RPMI8226 (cell line): ENCODE measurements around the gene SLC39A9.
A peak's percentile ranks its signal among the peaks of the same experiment; 100 is the strongest.

Experiments
- DNase-seq: peaks from one replicate; pipeline ENCODE4 v3.0.0-alpha.2; 2015

Gene SLC39A9

GRCh38 chr14:69398053-69398817 lies at the start of gene SLC39A9, which contains the start of gene ERH:
SLC39A9 (plus strand) TSS chr14:69398692; CDS start chr14:69399370, 678 bp downstream.
ERH (minus strand) TSS chr14:69398299; CDS start chr14:69398233, 66 bp downstream.
- DNase-seq: peak; percentile 94

- DNase-seq: no peak
Observed at GRCh38 chr14:69349091-69349777, 49.3 kb upstream of the SLC39A9 start.

GRCh38 chr14:69350892-69351291 lies 47.6 kb upstream of the SLC39A9 start:
- no peak for DNase-seq

- DNase-seq: no peak
Observed at GRCh38 chr14:69351385-69351784, 47.1 kb upstream of the SLC39A9 start.

GRCh38 chr14:69351911-69352310 lies 46.6 kb upstream of the SLC39A9 start:
- no peak for DNase-seq

- DNase-seq: no peak
Observed at GRCh38 chr14:69353168-69353567, 45.3 kb upstream of the SLC39A9 start.

GRCh38 chr14:69354383-69355153 lies 43.9 kb upstream of the SLC39A9 start:
- peak; percentile 91 for DNase-seq

- no peak for DNase-seq
Observed at GRCh38 chr14:69355154-69355597, 43.3 kb upstream of the SLC39A9 start.

GRCh38 chr14:69355607-69356281 lies 42.7 kb upstream of the SLC39A9 start:
- no peak for DNase-seq

- DNase-seq: no peak
Observed at GRCh38 chr14:69356903-69357543, 41.5 kb upstream of the SLC39A9 start.

GRCh38 chr14:69357544-69358200 lies 40.8 kb upstream of the SLC39A9 start:
- no peak for DNase-seq

GRCh38 chr14:69358233-69358963 lies 40.1 kb upstream of the SLC39A9 start:
- DNase-seq: peak; percentile 70

GRCh38 chr14:69358966-69359365 lies 39.5 kb upstream of the SLC39A9 start:
- DNase-seq: no peak

- no peak for DNase-seq
Observed at GRCh38 chr14:69360438-69361108, 37.9 kb upstream of the SLC39A9 start.

- no peak for DNase-seq
Observed at GRCh38 chr14:69363055-69363454, 35.4 kb upstream of the SLC39A9 start.

GRCh38 chr14:69363964-69364363 lies 34.5 kb upstream of the SLC39A9 start:
- DNase-seq: no peak

GRCh38 chr14:69364378-69364777 lies 34.1 kb upstream of the SLC39A9 start:
- DNase-seq: no peak

- DNase-seq: no peak
Observed at GRCh38 chr14:69366069-69366468, 32.4 kb upstream of the SLC39A9 start.

- no peak for DNase-seq
Observed at GRCh38 chr14:69366761-69367160, 31.7 kb upstream of the SLC39A9 start.

GRCh38 chr14:69368381-69368780 lies 30.1 kb upstream of the SLC39A9 start:
- no peak for DNase-seq
